Activated naive CD8-positive, alpha-beta T cell treated with anti-CD3 and anti-CD28 coated beads, Interleukin-2, amount 10 ng/mL, durations not matched to agents 7 days and 5 days (primary cell): ENCODE results near the gene PCP4L1. TPM values are rescaled to one million over a fixed set of nuclear protein-coding genes. Genes with fewer than 3 reads are reported as not detected.

Experiments used
- ATAC-seq: fragments of 150-1000 bp; cut with Tn5 transposase; one replicate; pipeline ENCODE4 v1.10.0; 2021; ENCODE audit warnings: low read depth, moderate library complexity
- POLR2A ChIA-PET: fragments of 350-600 bp; sonication (Branson Sonifier 250); formaldehyde crosslinking; loops from one replicate; lab custom pipeline; 2021; ENCODE audit warnings: antibody characterized with exemption; lab: Charles Lee
- DNase-seq: peaks from one replicate; pipeline ENCODE4 v3.0.0; 2021
- H3K27ac Mint-ChIP-seq: one replicate; pipeline ENCODE4 v1.8.0; 2022; ENCODE audit warnings: mild to moderate bottlenecking, mixed read lengths
- H3K27me3 Mint-ChIP-seq: one replicate; pipeline ENCODE4 v1.8.0; 2022; ENCODE audit warnings: mild to moderate bottlenecking, moderate library complexity, mixed read lengths
- H3K36me3 Mint-ChIP-seq: one replicate; pipeline ENCODE4 v1.8.0; 2021; ENCODE audit warnings: mild to moderate bottlenecking, mixed read lengths
- H3K4me1 Mint-ChIP-seq: one replicate; pipeline ENCODE4 v1.8.0; 2021; ENCODE audit warnings: mixed read lengths
- H3K4me3 Mint-ChIP-seq: one replicate; pipeline ENCODE4 v1.8.0; 2022; ENCODE audit warnings: mild to moderate bottlenecking, moderate library complexity, mixed read lengths
- H3K9me3 Mint-ChIP-seq: one replicate; pipeline ENCODE4 v1.8.0; 2021; ENCODE audit warnings: mixed read lengths
- total RNA-seq, 2 experiments: library from RNA; stranded (reverse); gene quantifications; one replicate each; pipeline ENCODE4 v1.2.3, GENCODE V29; 2021

Gene PCP4L1
- total RNA-seq, 2 experiments from 2014 or later, result 0.91 to 1.1 TPM

DNA sequence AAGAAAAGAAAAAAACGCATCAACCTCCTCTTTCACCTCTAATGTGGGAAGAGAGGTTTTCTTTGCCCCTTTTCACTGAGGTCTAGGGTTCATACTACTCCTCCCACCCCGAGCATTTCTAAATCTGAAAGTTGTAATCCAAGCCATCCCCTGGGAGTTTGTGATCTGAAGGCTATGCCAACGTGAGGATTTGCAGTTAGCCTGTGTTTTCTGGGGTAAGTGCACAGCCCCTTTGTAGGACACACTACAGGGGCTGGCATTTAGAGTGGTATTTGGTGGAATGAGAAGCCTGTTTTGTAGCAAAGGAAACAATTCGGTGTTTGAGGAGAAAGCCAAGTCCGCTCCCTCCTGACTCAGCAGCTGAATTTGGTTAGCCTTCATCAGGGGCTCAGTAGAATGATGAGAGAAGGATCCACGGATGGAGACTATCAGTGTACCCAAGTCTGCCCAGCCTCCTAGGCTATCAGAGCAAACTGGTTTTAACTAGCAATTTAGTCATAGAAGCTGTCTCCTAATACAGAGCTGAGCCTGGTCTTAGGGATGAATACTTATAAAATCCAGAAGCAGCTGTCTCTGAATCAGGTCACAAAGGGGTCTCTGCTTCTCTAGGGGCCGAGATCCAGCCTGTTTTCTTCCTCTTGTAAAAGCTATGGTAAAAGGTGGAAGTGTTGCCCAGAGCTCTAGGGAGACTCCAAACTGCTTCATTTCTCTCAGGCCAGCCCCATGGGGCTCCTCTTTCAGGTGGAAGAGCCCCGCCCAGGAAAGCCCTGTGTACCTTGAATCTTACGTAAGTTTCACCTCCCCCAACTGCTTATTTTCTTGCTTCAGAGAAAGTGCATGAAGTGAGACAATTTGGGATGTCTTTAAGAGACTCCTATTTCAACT is 2.1 kb downstream of the PCP4L1 start:
- Mint-ChIP-seq H3K27me3 (peaks cover 57% of the 10 kb centered on the region), H3K36me3 (peaks cover 6% of the 10 kb centered on the region), H3K4me1 (peaks cover 13% of the 10 kb centered on the region), H3K9me3 (peaks cover 5% of the 10 kb centered on the region), H3K27ac (no peak overlapping the region), H3K4me3 (no peak overlapping the region)
- no peak for DNase-seq
- no peak for ATAC-seq
- POLR2A ChIA-PET, result no interaction called here

- Mint-ChIP-seq H3K27me3 (peaks cover 59% of the 10 kb centered on the region), H3K36me3 (peaks cover 4% of the 10 kb centered on the region), H3K27ac (no peak overlapping the region), H3K9me3 (peaks cover 5% of the 10 kb centered on the region), H3K4me1 (peaks cover 13% of the 10 kb centered on the region), H3K4me3 (no peak overlapping the region)
- DNase-seq (no peak), ATAC-seq (no peak)
- POLR2A ChIA-PET, result interaction anchor here (0.5 kb wide), 1 partner anchor 48 kb away, joined by 3 read pairs; no protein-coding TSS in a partner anchor
Observed at GRCh38 chr1:161261261-161262235, 3.0 kb downstream of the PCP4L1 start.

- POLR2A ChIA-PET, result no interaction called here
Observed at GRCh38 chr1:161265305-161265704, 6.8 kb downstream of the PCP4L1 start.

GRCh38 chr1:161266202-161266601 is 7.7 kb downstream of the PCP4L1 start:
- POLR2A ChIA-PET, result no interaction called here
- H3K4me1 Mint-ChIP-seq, result peaks cover 4% of the 10 kb centered on the region
- H3K4me3 Mint-ChIP-seq, result no peak overlapping the region
- no peak for ATAC-seq
- no peaks in the 10 kb centered on the region for H3K9me3 Mint-ChIP-seq
- no peak for DNase-seq
- no peak overlapping the region for H3K27ac Mint-ChIP-seq
- peaks cover 25% of the 10 kb centered on the region for H3K27me3 Mint-ChIP-seq
- no peaks in the 10 kb centered on the region for H3K36me3 Mint-ChIP-seq

More at GRCh38 chr1:161265305-161265704, 6.8 kb downstream of the PCP4L1 start:
- no peak for DNase-seq
- Mint-ChIP-seq H3K27me3 (peaks cover 31% of the 10 kb centered on the region), H3K36me3 (no peaks in the 10 kb centered on the region), H3K9me3 (no peaks in the 10 kb centered on the region), H3K27ac (no peak overlapping the region), H3K4me3 (no peak overlapping the region), H3K4me1 (peaks cover 5% of the 10 kb centered on the region)
- ATAC-seq, result no peak

GRCh38 chr1:161266836-161267235 is 8.3 kb downstream of the PCP4L1 start:
- Mint-ChIP-seq H3K9me3 (no peaks in the 10 kb centered on the region), H3K4me3 (no peak overlapping the region), H3K36me3 (no peaks in the 10 kb centered on the region), H3K27ac (no peak overlapping the region), H3K4me1 (peaks cover 4% of the 10 kb centered on the region), H3K27me3 (peaks cover 21% of the 10 kb centered on the region)
- DNase-seq (no peak), ATAC-seq (no peak)
- POLR2A ChIA-PET, result no interaction called here

DNA sequence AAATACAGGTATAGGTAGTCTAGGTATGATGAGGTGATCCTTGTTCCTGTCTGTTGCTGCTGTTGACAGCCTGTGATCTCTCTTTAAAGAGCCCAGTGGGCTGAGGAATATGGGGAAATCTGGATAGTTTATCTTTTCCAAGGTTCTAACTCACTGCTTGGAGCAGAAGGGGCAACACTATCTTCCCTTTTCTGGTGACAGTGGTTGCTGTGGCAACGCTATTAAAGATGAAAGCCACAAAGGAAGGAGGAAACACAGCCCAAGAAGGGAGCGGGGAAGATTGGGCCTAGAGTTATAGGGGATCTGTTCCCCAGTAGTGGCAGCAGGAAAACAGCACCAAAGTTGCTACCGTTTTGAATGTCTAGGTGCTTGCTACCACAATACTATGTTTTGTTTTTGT is 8.8 kb downstream of the PCP4L1 start:
- DNase-seq (no peak), ATAC-seq (no peak)
- Mint-ChIP-seq H3K4me1 (peaks cover 4% of the 10 kb centered on the region), H3K4me3 (no peak overlapping the region), H3K27ac (no peak overlapping the region), H3K36me3 (no peaks in the 10 kb centered on the region), H3K9me3 (no peaks in the 10 kb centered on the region), H3K27me3 (peaks cover 21% of the 10 kb centered on the region)
- POLR2A ChIA-PET, result no interaction called here

DNA sequence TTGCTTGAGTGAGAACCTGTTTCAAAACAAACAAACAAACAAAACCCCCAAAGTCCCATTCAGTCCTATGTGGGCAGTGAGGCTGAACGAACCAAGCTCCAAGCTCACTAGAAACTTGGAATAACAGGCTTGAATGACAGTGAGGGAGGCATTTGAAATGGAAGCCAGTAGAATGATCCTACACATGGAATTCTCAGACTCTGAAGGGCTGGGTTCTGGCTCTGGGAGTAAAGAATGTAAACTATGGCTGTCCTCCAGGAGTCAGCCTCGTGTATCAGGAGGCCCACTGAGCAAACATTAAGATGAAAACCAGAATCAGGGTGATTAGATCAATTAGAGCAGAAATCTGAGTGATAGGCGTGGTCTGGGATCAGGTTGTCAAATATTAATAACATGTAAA is 14.9 kb downstream of the PCP4L1 start:
- ATAC-seq (no peak), DNase-seq (no peak)
- peaks cover 24% of the 10 kb centered on the region for H3K27me3 Mint-ChIP-seq
- H3K9me3 Mint-ChIP-seq, result no peaks in the 10 kb centered on the region
- no peaks in the 10 kb centered on the region for H3K36me3 Mint-ChIP-seq
- no peak overlapping the region for H3K4me3 Mint-ChIP-seq
- no peaks in the 10 kb centered on the region for H3K4me1 Mint-ChIP-seq
- POLR2A ChIA-PET, result no interaction called here
- H3K27ac Mint-ChIP-seq, result no peak overlapping the region

GRCh38 chr1:161274874-161275273 is 16.3 kb downstream of the PCP4L1 start:
- H3K9me3 Mint-ChIP-seq, result no peaks in the 10 kb centered on the region
- no peaks in the 10 kb centered on the region for H3K4me1 Mint-ChIP-seq
- POLR2A ChIA-PET, result no interaction called here
- no peak for ATAC-seq
- DNase-seq, result no peak
- H3K4me3 Mint-ChIP-seq, result no peak overlapping the region
- H3K27ac Mint-ChIP-seq, result no peak overlapping the region
- H3K27me3 Mint-ChIP-seq, result peaks cover 28% of the 10 kb centered on the region
- H3K36me3 Mint-ChIP-seq, result no peaks in the 10 kb centered on the region

GRCh38 chr1:161282991-161283390 is 24.4 kb downstream of the PCP4L1 start:
- no peak for DNase-seq
- POLR2A ChIA-PET, result no interaction called here
- no peak for ATAC-seq

DNA sequence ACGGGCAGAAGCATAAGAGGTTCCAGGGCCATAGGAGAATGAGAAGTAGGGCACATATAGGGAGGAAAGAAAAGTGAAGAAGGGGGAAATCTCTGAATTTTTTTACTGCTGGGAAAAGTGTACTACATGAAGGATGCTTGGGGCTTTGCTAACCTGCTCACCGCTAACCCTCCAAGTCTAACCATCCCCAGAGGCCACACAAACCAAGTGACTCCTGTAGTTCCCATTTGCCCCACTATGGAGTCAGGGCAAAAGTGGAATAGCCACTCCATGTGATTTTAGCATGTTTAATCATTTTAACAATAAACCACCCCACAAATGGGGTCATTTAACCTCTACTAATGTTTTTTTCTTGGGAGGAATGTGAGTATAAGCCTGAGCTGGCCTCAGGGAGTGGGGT is 26.6 kb downstream of the PCP4L1 start:
- POLR2A ChIA-PET, result no interaction called here
- DNase-seq, result no peak
- no peak overlapping the region for H3K27ac Mint-ChIP-seq
- H3K36me3 Mint-ChIP-seq, result no peaks in the 10 kb centered on the region
- no peak for ATAC-seq
- no peaks in the 10 kb centered on the region for H3K4me1 Mint-ChIP-seq
- H3K4me3 Mint-ChIP-seq, result no peak overlapping the region
- peaks cover 5% of the 10 kb centered on the region for H3K27me3 Mint-ChIP-seq
- no peaks in the 10 kb centered on the region for H3K9me3 Mint-ChIP-seq

More at GRCh38 chr1:161282991-161283390, 24.4 kb downstream of the PCP4L1 start:
- H3K27ac Mint-ChIP-seq, result no peak overlapping the region
- no peaks in the 10 kb centered on the region for H3K9me3 Mint-ChIP-seq
- H3K4me1 Mint-ChIP-seq, result no peaks in the 10 kb centered on the region
- no peak overlapping the region for H3K4me3 Mint-ChIP-seq
- no peaks in the 10 kb centered on the region for H3K36me3 Mint-ChIP-seq
- peaks cover 12% of the 10 kb centered on the region for H3K27me3 Mint-ChIP-seq

DNA sequence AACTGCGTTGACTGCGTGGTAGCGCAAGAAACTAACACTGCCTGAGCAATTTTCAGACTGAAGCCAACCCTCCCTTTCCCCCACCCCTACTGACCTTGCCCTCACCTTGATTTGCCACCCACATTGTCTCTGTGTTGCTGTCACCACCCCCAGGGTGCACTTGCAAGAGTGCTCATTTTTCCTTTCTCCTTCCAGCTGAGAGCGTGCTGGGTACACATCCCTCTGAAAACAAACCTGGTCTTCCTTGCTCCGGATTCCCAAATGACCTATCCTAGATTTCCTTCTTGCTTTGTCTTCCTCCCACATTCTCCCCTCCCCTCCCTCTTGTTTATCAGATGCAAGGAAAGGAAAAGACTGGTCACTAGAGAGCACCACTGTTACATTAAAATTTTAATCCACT is 27.0 kb downstream of the PCP4L1 start:
- DNase-seq, result no peak
- H3K4me3 Mint-ChIP-seq, result no peak overlapping the region
- no peaks in the 10 kb centered on the region for H3K9me3 Mint-ChIP-seq
- H3K27ac Mint-ChIP-seq, result no peak overlapping the region
- H3K27me3 Mint-ChIP-seq, result peaks cover 5% of the 10 kb centered on the region
- POLR2A ChIA-PET, result no interaction called here
- ATAC-seq, result no peak
- H3K4me1 Mint-ChIP-seq, result no peaks in the 10 kb centered on the region
- no peaks in the 10 kb centered on the region for H3K36me3 Mint-ChIP-seq

DNA sequence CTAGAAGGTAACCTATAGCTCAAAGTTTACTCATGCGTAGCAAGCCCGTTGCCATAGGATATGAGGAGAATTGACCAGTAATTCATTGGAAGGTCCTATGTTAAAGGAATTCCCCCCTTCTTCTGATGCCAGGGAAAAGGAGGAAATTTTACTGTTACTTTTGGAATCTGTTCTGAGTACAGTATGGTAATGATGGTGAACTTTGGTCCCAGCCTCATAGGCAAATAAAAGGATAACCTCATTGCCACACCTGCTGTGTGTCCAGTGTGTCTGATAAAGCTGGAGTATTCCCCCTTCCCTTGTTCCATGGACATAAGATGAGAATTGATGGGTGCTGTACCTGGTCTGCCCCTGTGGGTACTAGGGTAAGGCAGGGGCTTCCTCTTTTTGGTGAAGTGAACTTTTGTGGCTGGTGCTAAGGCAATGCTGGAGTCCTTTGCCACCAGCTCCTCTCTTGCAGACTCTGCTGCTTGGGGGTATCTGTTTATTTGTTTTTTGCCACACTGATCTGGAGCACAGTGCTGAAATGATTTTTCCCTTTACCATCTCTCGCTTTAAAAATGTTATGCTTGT is 29.0 kb downstream of the PCP4L1 start:
- H3K36me3 Mint-ChIP-seq, result peaks cover 2% of the 10 kb centered on the region
- H3K9me3 Mint-ChIP-seq, result no peaks in the 10 kb centered on the region
- POLR2A ChIA-PET, result interaction anchor here (0.6 kb wide), 1 partner anchor 19 kb away, joined by 4 read pairs; no protein-coding TSS in a partner anchor
- no peak for ATAC-seq
- H3K27ac Mint-ChIP-seq, result no peak overlapping the region
- no peak for DNase-seq
- peaks cover 3% of the 10 kb centered on the region for H3K4me1 Mint-ChIP-seq
- no peak overlapping the region for H3K4me3 Mint-ChIP-seq
- peaks cover 5% of the 10 kb centered on the region for H3K27me3 Mint-ChIP-seq

- POLR2A ChIA-PET, result interaction anchor here (1.7 to 2.2 kb wide), 2 partner anchors 16 to 23 kb away, joined by 7 to 8 read pairs; partner anchors contain the start of gene SDHC
- H3K36me3 Mint-ChIP-seq, result peaks cover 2% of the 10 kb centered on the region
Observed at GRCh38 chr1:161290779-161291178, 32.2 kb downstream of the PCP4L1 start.

More at GRCh38 chr1:161290779-161291178, 32.2 kb downstream of the PCP4L1 start:
- no peak for ATAC-seq
- no peak overlapping the region for H3K4me3 Mint-ChIP-seq
- no peaks in the 10 kb centered on the region for H3K9me3 Mint-ChIP-seq
- DNase-seq, result no peak
- peaks cover 3% of the 10 kb centered on the region for H3K4me1 Mint-ChIP-seq
- no peak overlapping the region for H3K27ac Mint-ChIP-seq
- no peaks in the 10 kb centered on the region for H3K27me3 Mint-ChIP-seq
